ENCODE results near the gene TNFSF15.

TNFSF15 gene

GRCh38 chr9:114804505-114804904, 1.3 kb downstream of the TNFSF15 start:
- DNase-seq (ENCODE audit: low read depth), result peak; percentile 38
- no peak overlapping the region for H3K4me3 ChIP-seq (ENCODE audit: low read depth, low read length)
- no peak for TF ChIP-seq CTCF (IDR thresholded peaks at IDR 0.05; ENCODE audit: low read depth, low read length, missing control alignments)
- in situ Hi-C loops (cut with HindIII; ENCODE audit: low sequenced_read_pairs), result no loop called here

DNA sequence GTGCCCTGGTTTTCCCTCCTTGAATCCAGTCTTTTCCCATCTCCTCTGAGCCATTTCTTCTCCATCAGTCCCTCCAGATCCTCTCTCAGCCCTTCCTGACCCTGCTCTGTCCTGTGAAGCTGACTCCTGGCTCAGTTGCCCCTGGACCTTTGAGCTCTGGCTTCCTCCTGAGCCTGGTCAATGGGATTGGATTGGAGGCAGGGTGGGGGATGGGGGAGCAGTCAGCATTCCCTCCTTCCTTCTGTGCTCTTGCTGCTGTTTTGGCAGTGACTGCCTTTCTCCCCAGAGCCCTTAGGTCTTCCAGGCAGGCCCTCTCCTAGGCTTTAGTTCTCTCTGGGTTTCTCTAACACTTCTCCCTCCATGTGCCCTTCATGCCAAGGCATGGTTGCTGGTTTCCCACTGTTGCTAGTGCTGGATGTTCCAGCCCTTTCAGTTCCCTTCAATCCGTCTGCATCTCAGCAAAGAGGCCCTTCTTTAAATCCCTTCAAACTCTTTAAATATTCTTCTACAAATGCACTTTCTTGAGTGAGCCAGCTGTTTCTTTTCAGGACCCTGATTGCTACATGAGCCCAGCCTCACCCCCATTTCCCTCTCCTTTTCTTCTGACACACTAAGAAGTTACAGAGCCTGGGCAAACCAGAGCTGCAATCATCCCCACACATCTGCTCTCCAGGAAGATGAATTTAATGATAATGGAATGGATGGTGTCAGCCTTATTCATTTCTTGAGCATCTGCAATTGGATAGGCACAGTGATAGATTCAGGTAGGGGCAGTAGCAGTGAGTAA, 2.2 kb downstream of the TNFSF15 start:
- no peak for TF ChIP-seq CTCF (IDR thresholded peaks at IDR 0.05; ENCODE audit: low read depth, low read length, missing control alignments)
- in situ Hi-C loops (cut with HindIII; ENCODE audit: low sequenced_read_pairs), result no loop called here
- no peak overlapping the region for H3K4me3 ChIP-seq (ENCODE audit: low read depth, low read length)
- no peak for DNase-seq (ENCODE audit: low read depth)

DNA sequence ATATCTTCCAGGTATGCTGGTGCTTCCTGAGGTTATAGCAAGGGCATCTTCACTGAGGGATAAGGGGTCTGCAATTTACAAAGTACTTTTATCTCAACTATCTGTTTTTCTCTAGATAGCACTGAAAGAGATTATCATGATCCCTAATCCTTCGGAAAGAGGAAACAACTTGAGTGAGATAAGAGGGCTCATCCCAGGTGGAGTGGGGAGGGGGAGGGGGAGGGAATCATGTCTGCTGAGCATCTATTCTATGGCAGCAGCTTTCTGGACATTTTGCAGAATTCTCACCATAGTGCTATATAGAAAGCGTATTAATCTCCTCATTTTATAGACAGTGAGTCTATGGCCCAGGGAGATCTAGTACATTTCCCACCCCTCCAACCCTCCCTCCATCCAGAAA, 5.9 kb downstream of the TNFSF15 start:
- in situ Hi-C loops (cut with HindIII; ENCODE audit: low sequenced_read_pairs), result no loop called here
- no peak for DNase-seq (ENCODE audit: low read depth)
- TF ChIP-seq CTCF (IDR thresholded peaks at IDR 0.05; ENCODE audit: low read depth, low read length, missing control alignments), result no peak
- no peak overlapping the region for H3K4me3 ChIP-seq (ENCODE audit: low read depth, low read length)

- TF ChIP-seq CTCF (IDR thresholded peaks at IDR 0.05; ENCODE audit: low read depth, low read length, missing control alignments), result no peak
- in situ Hi-C loops (cut with HindIII; ENCODE audit: low sequenced_read_pairs), result no loop called here
- H3K4me3 ChIP-seq (ENCODE audit: low read depth, low read length), result no peak overlapping the region
- no peak for DNase-seq (ENCODE audit: low read depth)
These were observed 6.4 kb downstream of the TNFSF15 start for GRCh38 chr9:114799441-114799840.

GRCh38 chr9:114798780-114799427, 6.9 kb downstream of the TNFSF15 start:
- in situ Hi-C loops (cut with HindIII; ENCODE audit: low sequenced_read_pairs), result no loop called here
- no peak for TF ChIP-seq CTCF (IDR thresholded peaks at IDR 0.05; ENCODE audit: low read depth, low read length, missing control alignments)

GRCh38 chr9:114798101-114798500, 7.7 kb downstream of the TNFSF15 start:
- no peak for DNase-seq (ENCODE audit: low read depth)
- in situ Hi-C loops (cut with HindIII; ENCODE audit: low sequenced_read_pairs), result no loop called here
- no peak for TF ChIP-seq CTCF (IDR thresholded peaks at IDR 0.05; ENCODE audit: low read depth, low read length, missing control alignments)

More at GRCh38 chr9:114798780-114799427, 6.9 kb downstream of the TNFSF15 start:
- DNase-seq (ENCODE audit: low read depth), result no peak
- H3K4me3 ChIP-seq (ENCODE audit: low read depth, low read length), result no peak overlapping the region

More at GRCh38 chr9:114798101-114798500, 7.7 kb downstream of the TNFSF15 start:
- H3K4me3 ChIP-seq (ENCODE audit: low read depth, low read length), result no peak overlapping the region
